PC-3 (cell line): ENCODE measurements around the gene WAS. TPM values are rescaled to one million over a fixed set of nuclear protein-coding genes. Genes with fewer than 3 reads are reported as not detected.
"Not testable (repeated sequence)": the region's sequence is repeated elsewhere in the genome, so short reads cannot be mapped to it uniquely, and the experiment has no call there.

Experiments used
- ATAC-seq: fragments of 200-7000 bp; cut with Tn5 transposase; 2 replicates; pipeline ENCODE4 v1.9.1; 2020; ENCODE audit warnings: mild to moderate bottlenecking, moderate library complexity
- BruUV-seq: library from RNA; stranded (reverse); fragments of 400-500 nt; replicated peaks from 2 replicates; lab custom pipeline; 2021; lab: Mats Ljungman, UMichigan
- CTCF ChIA-PET: fragments of 300-600 bp; sonication (Branson Sonifier 250); formaldehyde crosslinking; loops from one replicate; lab custom pipeline; 2022; ENCODE audit warnings: antibody characterized with exemption; lab: Charles Lee
- POLR2A ChIA-PET: fragments of 300-600 bp; sonication (Branson Sonifier 250); formaldehyde crosslinking; loops from one replicate; lab custom pipeline; 2022; ENCODE audit warnings: antibody characterized with exemption; ENCODE audit not compliant: unreplicated experiment; lab: Charles Lee
- DNase-seq: peaks from one replicate; pipeline ENCODE4 v3.0.0-alpha.2; 2015
- H2AFZ ChIP-seq: fragments of 300-600 bp; sonication (generic); 2 replicates; pipeline ENCODE4 v1.6.0; 2016; ENCODE audit warnings: antibody characterized with exemption, low read length
- H3F3A ChIP-seq: fragments of 300-600 bp; sonication (generic); one replicate; pipeline ENCODE4 v1.6.0; 2017; ENCODE audit warnings: antibody characterized with exemption, low read length, control low read depth, mild to moderate bottlenecking; ENCODE audit not compliant: unreplicated experiment
- H3K27ac ChIP-seq: fragments of 300-600 bp; sonication (generic); 2 replicates; pipeline ENCODE4 v1.5.1; 2016; ENCODE audit warnings: mild to moderate bottlenecking, low read length
- H3K27me3 ChIP-seq: fragments of 300-600 bp; sonication (generic); 2 replicates; pipeline ENCODE4 v1.6.1; 2016; ENCODE audit warnings: low read length, mixed read lengths
- H3K36me3 ChIP-seq: fragments of 300-600 bp; sonication (generic); 2 replicates; pipeline ENCODE4 v1.6.1; 2016; ENCODE audit warnings: low read depth, mixed run types, low read length, mixed read lengths
- H3K4me1 ChIP-seq: fragments of 300-600 bp; sonication (generic); 2 replicates; pipeline ENCODE4 v1.5.1; 2016; ENCODE audit warnings: low read length; ENCODE audit not compliant: insufficient read depth
- H3K4me2 ChIP-seq: fragments of 300-600 bp; sonication (generic); 2 replicates; pipeline ENCODE4 v1.6.0; 2016; ENCODE audit warnings: low read length
- H3K4me3 ChIP-seq: fragments of 300-600 bp; sonication (generic); 2 replicates; pipeline ENCODE4 v1.5.1; 2016; ENCODE audit warnings: mild to moderate bottlenecking, low read length, mixed read lengths
- H3K79me2 ChIP-seq: fragments of 300-600 bp; sonication (generic); 2 replicates; pipeline ENCODE4 v1.6.1; 2017; ENCODE audit warnings: low read length, mixed read lengths
- H3K9ac ChIP-seq: fragments of 300-600 bp; sonication (generic); 2 replicates; pipeline ENCODE4 v1.6.0; 2016; ENCODE audit warnings: mild to moderate bottlenecking, low read length
- H3K9me2 ChIP-seq: fragments of 300-600 bp; sonication (generic); replicated peaks from 2 replicates; pipeline ENCODE4 v1.6.1; 2016; ENCODE audit warnings: mixed run types, low read length, mixed read lengths
- H3K9me3 ChIP-seq: fragments of 300-600 bp; sonication (generic); 2 replicates; pipeline ENCODE4 v1.6.1; 2016; ENCODE audit warnings: low read length, mixed read lengths
- H4K20me1 ChIP-seq: fragments of 300-600 bp; sonication (generic); 2 replicates; pipeline ENCODE4 v1.6.1; 2016; ENCODE audit warnings: low read length, mixed read lengths
- CTCF ChIP-seq: fragments of 300-600 bp; sonication (generic); conservative IDR thresholded peaks from 2 replicates; pipeline ENCODE4 v1.5.1; 2017; ENCODE audit warnings: antibody characterized with exemption, low read depth, mild to moderate bottlenecking, low read length
- EZH2 ChIP-seq: fragments of 300-600 bp; sonication (generic); IDR thresholded peaks from one replicate; pipeline ENCODE4 v1.6.1; 2017; ENCODE audit warnings: antibody characterized with exemption, mild to moderate bottlenecking, low read length; ENCODE audit not compliant: unreplicated experiment
- EZH2phosphoT487 ChIP-seq: fragments of 300-600 bp; sonication (generic); IDR thresholded peaks from 2 replicates; pipeline ENCODE4 v1.6.1; 2018; ENCODE audit warnings: mild to moderate bottlenecking, antibody characterized with exemption, low read length, borderline replicate concordance
- intact Hi-C: fragments of 100-400 bp; cut with micrococcal nuclease; formaldehyde crosslinking; loops from 2 replicates; pipeline ENCODE4 v1.9.0; 2023
- total RNA-seq: library from RNA; depleted of rRNA; stranded (reverse); fragments of >200 nt; gene quantifications from 2 replicates; pipeline ENCODE4 v1.2.3, GENCODE V29; 2014

Gene WAS
- total RNA-seq, 1 experiment from 2014 or later = 0.66 TPM

GRCh38 chrX:48645669-48646068, 37.9 kb upstream of the WAS start:
- TF ChIP-seq EZH2 (no peak), CTCF (no peak), EZH2phosphoT487 (no peak)
- peaks cover 12% of the 10 kb centered on the region for H3K4me1 ChIP-seq
- no peak overlapping the region for H3K27ac ChIP-seq
- ChIA-PET CTCF (no interaction called here), POLR2A (no interaction called here)
- H3K27me3 ChIP-seq = no peaks in the 10 kb centered on the region
- no peaks in the 10 kb centered on the region for H3K79me2 ChIP-seq
- H4K20me1 ChIP-seq = no peaks in the 10 kb centered on the region
- H3K9ac ChIP-seq = no peak overlapping the region
- H3K36me3 ChIP-seq = no peaks in the 10 kb centered on the region
- no peaks in the 10 kb centered on the region for H3K9me3 ChIP-seq
- no peak overlapping the region for H3K4me2 ChIP-seq
- H3K9me2 ChIP-seq = no peaks in the 10 kb centered on the region
- no peak overlapping the region for H2AFZ ChIP-seq
- no peak for DNase-seq
- BruUV-seq = no TSS peak
- no peak for ATAC-seq
- intact Hi-C loops = loop anchor here (5.0 kb wide), 1 partner anchor 302 kb away; no protein-coding TSS in a partner anchor
- no peak overlapping the region for H3K4me3 ChIP-seq
- no peaks in the 10 kb centered on the region for H3F3A ChIP-seq

GRCh38 chrX:48648336-48648751, 35.3 kb upstream of the WAS start:
- BruUV-seq = no TSS peak
- ChIA-PET CTCF (interaction anchor here (0.6 to 0.7 kb wide), 3 partner anchors 28 to 961 kb away, joined by 3 to 10 read pairs (median 3); no protein-coding TSS in a partner anchor), POLR2A (interaction anchor here (0.7 to 0.9 kb wide), 2 partner anchors 28 to 89 kb away, joined by 3 read pairs; no protein-coding TSS in a partner anchor)
- Histone ChIP-seq H3K27ac (no peak overlapping the region), H3F3A (no peaks in the 10 kb centered on the region), H3K9me3 (no peaks in the 10 kb centered on the region), H2AFZ (no peak overlapping the region), H3K9me2 (no peaks in the 10 kb centered on the region), H3K4me3 (no peak overlapping the region), H3K4me1 (peaks cover 12% of the 10 kb centered on the region), H3K4me2 (0 out of 2 replicates have a peak overlapping the region, but pooled peaks have one; percentile 3), H3K36me3 (no peaks in the 10 kb centered on the region), H3K79me2 (no peaks in the 10 kb centered on the region), H4K20me1 (no peaks in the 10 kb centered on the region), H3K9ac (no peak overlapping the region), H3K27me3 (no peaks in the 10 kb centered on the region)
- peak; percentile 59 for DNase-seq
- peak; percentile 76 for ATAC-seq
- intact Hi-C loops = loop anchor here (1.0 to 5.0 kb wide), 2 partner anchors 48 to 299 kb away; partner anchors contain the start of gene SUV39H1
- TF ChIP-seq EZH2 (no peak), CTCF (peak; percentile 51)

- ChIA-PET CTCF (no interaction called here), POLR2A (interaction anchor here (0.6 to 0.9 kb wide), 2 partner anchors 27 to 152 kb away, joined by 3 read pairs; no protein-coding TSS in a partner anchor)
- DNase-seq = peak; percentile 70
- no peaks in the 10 kb centered on the region for H3K79me2 ChIP-seq
- no peaks in the 10 kb centered on the region for H3K27me3 ChIP-seq
- 0 out of 2 replicates have a peak overlapping the region, but pooled peaks have one; percentile 21 for H3K4me2 ChIP-seq
- H3F3A ChIP-seq = no peaks in the 10 kb centered on the region
- H2AFZ ChIP-seq = no peak overlapping the region
- H4K20me1 ChIP-seq = no peaks in the 10 kb centered on the region
- peak overlapping the region; percentile 24; the same call in 1 of the 2 replicates for H3K27ac ChIP-seq
- H3K4me1 ChIP-seq = peaks cover 12% of the 10 kb centered on the region
- H3K9me3 ChIP-seq = no peaks in the 10 kb centered on the region
- no peak for TF ChIP-seq EZH2phosphoT487
- TF ChIP-seq EZH2 = no peak
- no peak for TF ChIP-seq CTCF
- no peaks in the 10 kb centered on the region for H3K36me3 ChIP-seq
- intact Hi-C loops = loop anchor here (5.0 kb wide), 1 partner anchor 298 kb away; no protein-coding TSS in a partner anchor
- no peak overlapping the region for H3K4me3 ChIP-seq
- H3K9me2 ChIP-seq = no peaks in the 10 kb centered on the region
- peak; percentile 84 for ATAC-seq
- no peak overlapping the region for H3K9ac ChIP-seq
- no TSS peak for BruUV-seq
These were observed 34.5 kb upstream of the WAS start for GRCh38 chrX:48649102-48649501.

GRCh38 chrX:48652055-48652579, 31.5 kb upstream of the WAS start:
- H3K9me2 ChIP-seq, H4K20me1 ChIP-seq, H3K79me2 ChIP-seq, BruUV-seq, H3K9ac ChIP-seq, H3F3A ChIP-seq, POLR2A ChIA-PET, H3K27me3 ChIP-seq, intact Hi-C loops, DNase-seq, H3K27ac ChIP-seq, ATAC-seq, H3K4me2 ChIP-seq, CTCF ChIA-PET, H3K9me3 ChIP-seq, H2AFZ ChIP-seq, H3K36me3 ChIP-seq, H3K4me3 ChIP-seq: not testable (repeated sequence)
- H3K4me1 ChIP-seq = peaks cover 12% of the 10 kb centered on the region
